OCI-M1 (cell line): ENCODE data around the gene ETF1.

ENCODE experiments used
- DNase-seq: peaks from one replicate; lab custom pipeline; 2025; lab: John Stamatoyannopoulos, UW

Gene ETF1

GRCh38 chr5:138463419-138464007, 79.5 kb downstream of the ETF1 start:
- peak; percentile 55 for DNase-seq

- DNase-seq, result no peak
Measured at GRCh38 chr5:138461343-138462125, 81.5 kb downstream of the ETF1 start.

- DNase-seq, result no peak
Measured at GRCh38 chr5:138460032-138460693, 82.9 kb downstream of the ETF1 start.

GRCh38 chr5:138459311-138459933, 83.6 kb downstream of the ETF1 start:
- no peak for DNase-seq

GRCh38 chr5:138458856-138459255, 84.2 kb downstream of the ETF1 start:
- DNase-seq, result no peak

GRCh38 chr5:138458384-138458783, 84.7 kb downstream of the ETF1 start:
- DNase-seq, result no peak

GRCh38 chr5:138457531-138458275, 85.3 kb downstream of the ETF1 start:
- DNase-seq, result no peak
